HG03064 (cell line): ENCODE data around the gene CCT6B.
"Not testable (repeated sequence)": the region's sequence is repeated elsewhere in the genome, so short reads cannot be mapped to it uniquely, and the experiment has no call there.

ENCODE experiments used
- ATAC-seq: cut with Tn5 transposase; IDR thresholded peaks from one replicate; pipeline ENCODE4 v1.9.1; 2021; ENCODE audit warnings: low read depth; ENCODE audit not compliant: unreplicated experiment

The CCT6B gene

GRCh38 chr17:34980681-34981537, 19.6 kb upstream of the CCT6B start:
- peak; percentile 76 for ATAC-seq

GRCh38 chr17:34980353-34980680, 19.1 kb upstream of the CCT6B start, which contains the start of gene LIG3:
Gene LIG3, plus strand, starts transcription at chr17:34980512. Its CDS starts 2,494 bp downstream, at chr17:34983006.
- peak; percentile 63 for ATAC-seq

DNA sequence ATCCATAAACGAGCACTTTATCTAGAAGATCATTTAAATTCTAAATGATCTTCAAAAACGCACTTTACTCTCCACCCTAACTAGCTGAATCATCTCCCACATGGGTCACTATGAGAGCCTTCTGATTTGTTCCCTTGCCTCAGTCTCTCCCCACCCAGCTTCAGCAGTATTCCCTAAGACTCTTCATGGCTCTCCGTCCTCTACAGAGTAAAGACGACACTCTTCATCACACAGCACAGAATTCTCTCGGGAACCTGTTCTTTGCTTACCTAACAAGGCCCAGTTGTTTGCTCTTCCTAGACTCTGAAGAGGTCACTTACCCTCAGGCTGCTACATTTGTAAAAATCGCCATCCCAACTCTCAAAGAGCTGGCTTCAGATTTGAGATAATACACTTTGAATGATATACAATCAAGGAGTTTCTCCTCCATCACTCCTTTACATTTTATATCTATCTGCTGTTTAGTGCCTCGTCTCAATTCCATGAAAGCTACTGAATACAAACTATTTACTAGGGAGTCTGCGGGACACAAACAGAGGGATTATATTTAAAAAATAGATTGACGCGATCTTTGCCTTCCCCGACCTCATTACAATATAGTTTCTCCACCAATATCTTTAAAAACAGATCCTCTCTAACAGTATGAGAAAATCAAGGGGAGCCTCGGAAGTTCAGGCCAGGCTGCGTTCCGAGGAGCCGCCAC, 18.5 kb upstream of the CCT6B start:
- ATAC-seq = no peak

GRCh38 chr17:34979153-34979552, 17.9 kb upstream of the CCT6B start:
- ATAC-seq = no peak

- no peak for ATAC-seq
These were observed 13.8 kb upstream of the CCT6B start for GRCh38 chr17:34974794-34975785.

DNA sequence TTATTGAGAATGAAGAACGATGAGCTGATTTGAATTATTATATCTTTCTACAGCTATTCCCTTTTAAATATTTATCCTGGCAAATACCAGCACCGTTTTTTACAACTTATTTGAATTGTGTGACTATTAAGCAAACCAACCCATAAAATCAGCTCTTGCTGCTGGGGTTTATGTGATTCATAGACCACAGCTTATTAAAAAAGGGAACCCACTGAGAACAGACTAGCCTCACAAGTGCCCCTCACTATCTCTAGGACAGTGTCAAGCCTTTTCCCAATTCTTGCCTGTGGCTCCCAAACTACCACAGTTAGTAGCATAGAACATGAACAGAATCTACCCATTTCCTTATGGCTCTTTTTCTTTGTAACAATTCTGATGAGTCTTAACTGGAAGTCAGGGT, 12.9 kb upstream of the CCT6B start:
- ATAC-seq = no peak

DNA sequence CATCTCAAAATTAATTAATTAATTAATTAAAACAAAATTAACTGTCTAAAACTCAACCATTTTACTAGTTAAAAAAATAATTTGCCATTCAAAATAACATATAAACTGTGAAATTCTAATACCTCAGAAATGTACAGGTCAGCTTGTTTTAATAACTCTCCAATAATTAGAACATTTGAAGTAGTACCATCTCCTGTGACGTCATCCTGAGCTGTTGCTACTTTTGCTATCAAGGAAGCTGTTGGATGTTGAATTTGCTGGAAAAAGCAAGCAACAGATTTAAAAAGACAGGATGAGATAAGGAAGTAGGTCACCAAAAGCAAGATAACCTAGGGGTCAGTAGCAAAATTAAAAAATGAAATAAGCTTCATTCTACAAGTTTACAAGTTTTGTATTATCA, 2.8 kb downstream of the CCT6B start:
- ATAC-seq = no peak

- ATAC-seq = not testable (repeated sequence)
These were observed 10.5 kb downstream of the CCT6B start for GRCh38 chr17:34950780-34951179.

GRCh38 chr17:34930283-34930682, 31.0 kb downstream of the CCT6B start:
- ATAC-seq = no peak

GRCh38 chr17:34926661-34927060, 34.6 kb downstream of the CCT6B start:
- ATAC-seq = no peak

- ATAC-seq = no peak
These were observed 40.6 kb downstream of the CCT6B start for GRCh38 chr17:34920676-34921075.

GRCh38 chr17:34917381-34917780, 43.9 kb downstream of the CCT6B start:
- no peak for ATAC-seq

DNA sequence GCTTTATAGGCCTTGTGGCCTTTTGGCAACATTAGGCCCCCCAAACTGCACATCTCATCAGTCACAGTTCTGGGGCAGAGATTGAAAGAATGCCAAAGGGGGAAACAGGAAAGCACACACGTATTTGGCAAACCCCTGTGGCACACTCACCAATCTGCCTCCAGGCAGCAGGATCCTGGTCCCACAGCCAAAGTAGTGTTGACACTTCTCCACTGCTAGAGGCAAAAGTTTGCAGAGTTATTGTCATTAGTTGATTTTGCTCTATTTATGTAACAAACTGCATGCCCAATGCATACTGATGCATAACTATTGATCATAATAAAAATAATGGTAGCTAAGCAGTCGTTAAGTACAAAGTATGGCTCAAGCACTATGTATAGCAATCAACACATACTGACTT, 45.1 kb downstream of the CCT6B start:
- ATAC-seq = no peak

- no peak for ATAC-seq
These were observed 48.3 kb downstream of the CCT6B start for GRCh38 chr17:34913001-34913400.

GRCh38 chr17:34909040-34909439, 52.2 kb downstream of the CCT6B start:
- no peak for ATAC-seq

DNA sequence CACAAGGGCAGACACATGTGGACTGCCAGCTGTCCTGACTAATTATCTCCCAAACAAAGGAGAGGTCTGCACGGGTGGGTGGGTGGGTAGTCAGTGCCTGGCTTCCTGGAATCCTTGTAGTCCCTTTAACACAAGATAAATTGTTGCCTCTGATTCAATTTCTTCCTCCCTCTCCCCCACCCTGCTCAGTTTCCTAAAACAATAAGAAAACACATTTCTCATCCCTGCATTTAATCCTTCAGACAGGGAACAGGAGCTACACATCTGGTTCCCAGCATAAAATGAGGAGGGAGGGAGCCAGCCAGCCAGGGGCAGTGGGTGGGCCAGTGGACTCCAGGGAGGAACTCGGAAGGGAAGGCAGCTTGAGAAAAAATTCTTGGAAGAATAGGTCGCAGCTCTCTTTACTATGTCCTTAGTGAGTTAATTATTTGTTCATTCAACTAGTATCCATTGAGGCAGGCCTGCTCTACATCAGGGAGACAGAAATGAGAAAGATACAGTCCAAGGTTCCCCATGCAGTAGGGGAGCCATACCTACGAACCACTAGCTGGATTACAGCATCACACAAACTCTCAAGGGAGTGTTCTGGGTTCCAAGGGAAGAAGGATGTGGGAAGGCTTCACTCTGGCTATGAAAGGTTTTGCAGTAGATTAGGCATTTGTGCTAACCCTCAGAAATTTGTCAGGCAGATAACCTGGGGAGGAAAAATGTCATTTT, 58.3 kb downstream of the CCT6B start:
- ATAC-seq = no peak

- no peak for ATAC-seq
These were observed 61.5 kb downstream of the CCT6B start for GRCh38 chr17:34899643-34900291.

- no peak for ATAC-seq
These were observed 65.9 kb downstream of the CCT6B start for GRCh38 chr17:34895383-34895782.

DNA sequence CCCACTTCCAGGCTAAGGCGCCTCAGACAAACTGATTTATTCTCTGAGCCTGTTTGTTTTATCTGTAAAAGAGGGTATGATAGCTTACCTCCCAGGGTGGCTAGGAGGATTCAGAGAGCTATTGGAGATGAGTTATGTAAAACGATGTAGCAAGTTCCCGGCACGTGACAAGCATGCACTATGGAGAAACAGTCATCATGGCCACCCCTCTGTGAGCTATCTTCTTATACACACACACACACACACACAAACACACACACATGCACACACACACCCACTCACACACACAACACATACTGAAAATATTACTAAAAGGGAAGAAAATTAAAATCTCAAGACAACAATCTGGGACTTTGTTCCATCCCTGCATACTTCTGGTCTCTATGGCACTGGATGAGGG, 66.3 kb downstream of the CCT6B start:
- no peak for ATAC-seq
